ENCODE data around the gene CELA2A. TPM values are rescaled to one million over a fixed set of nuclear protein-coding genes. Genes with fewer than 3 reads are reported as not detected.
A peak's percentile ranks its signal among the peaks of the same experiment; 100 is the strongest.

CELA2A gene
- total and polyA plus RNA-seq, 2 of the 13 experiments (the other 11 are each of a cell fraction or from before 2014, with no cell fraction given): not detected

DNA sequence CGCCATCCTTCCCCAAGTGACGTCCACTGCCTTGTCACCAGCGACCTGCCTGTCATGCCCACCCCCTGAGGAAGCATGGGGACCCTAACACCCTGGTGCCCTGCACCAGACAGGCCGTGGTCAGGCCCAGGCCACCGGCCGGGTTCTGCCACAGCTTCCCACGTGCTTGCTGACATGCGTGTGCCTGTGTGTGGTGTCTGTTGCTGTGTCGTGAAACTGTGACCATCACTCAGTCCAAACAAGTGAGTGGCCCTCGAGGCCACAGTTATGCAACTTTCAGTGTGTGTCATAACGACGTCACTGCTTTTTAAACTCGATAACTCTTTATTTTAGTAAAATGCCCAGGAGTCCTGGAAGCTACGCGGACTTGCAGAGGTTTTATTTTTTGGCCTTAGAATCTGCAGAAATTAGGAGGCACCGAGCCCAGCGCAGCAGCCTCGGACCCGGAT, 26.8 kb upstream of the CELA2A start:
- no peak overlapping the region for H3K4me3 ChIP-seq (replicated peaks in 1 of 3; ENCODE audit: insufficient read depth in 1 of 3, low read depth in 2 of 3, low read length in 3 of 3)
- H3K27ac ChIP-seq (ENCODE audit: extremely low read length, insufficient read depth, low read length): no peak overlapping the region
- 87% methylated on average over 16 of the region's 19 CpGs for WGBS (ENCODE audit: low lambda C conversion rate)
- peaks cover 7% of the 10 kb centered on the region; the same call in 1 of the 2 replicates for H3K4me1 ChIP-seq (ENCODE audit: insufficient read depth, low read length)
- no peaks in the 10 kb centered on the region for H3K79me2 ChIP-seq (ENCODE audit: insufficient read depth, low read length)
- no peak overlapping the region for H2AFZ ChIP-seq (ENCODE audit: low read length)
- FAIRE-seq (no peak), DNase-seq (ENCODE audit: low spot score) (no peak), ATAC-seq (no peak)
- H3K27me3 ChIP-seq (ENCODE audit: control insufficient read depth in 1 of 2, insufficient read depth in 2 of 2, low read length in 2 of 2): no peaks in the 10 kb centered on the region
- H4K20me1 ChIP-seq (ENCODE audit: insufficient read depth, low read length): no peaks in the 10 kb centered on the region
- ChIA-PET POLR2A (no interaction called here), CTCF (ENCODE audit: low intra/inter-chr PET ratio, low total read pairs) (interaction anchor here (3.6 kb wide), 1 partner anchor 106 kb away, joined by 47 read pairs; no protein-coding TSS in a partner anchor)
- H3K4me2 ChIP-seq (ENCODE audit: low read depth, low read length): no peak overlapping the region
- intact Hi-C loops (cut with micrococcal nuclease; ENCODE audit: unreplicated experiment): no loop called here
- no peak overlapping the region for H3K9ac ChIP-seq (ENCODE audit: insufficient read depth, low read depth, low read length)
- BruUV-seq (replicated peaks): no TSS peak
- TF ChIP-seq HDAC6 (IDR thresholded peaks at IDR 0.05; ENCODE audit: low read depth, low read length): no peak
- 0 out of 2 replicates have a peak, but pooled peaks have one; percentile 28 for TF ChIP-seq CEBPB (IDR thresholded peaks at IDR 0.05; ENCODE audit: borderline replicate concordance, low read depth, low read length)
- in situ Hi-C loops (cut with HindIII; ENCODE audit: extremely low pct_ligation_motif_present, low pct_unique_long_range_greater_than_20kb): loop anchor here (5.0 kb wide), 1 partner anchor 102 kb away; no protein-coding TSS in a partner anchor
- H3K9me3 ChIP-seq (ENCODE audit: low read length): no peaks in the 10 kb centered on the region
- peaks cover 0 to 2% of the 10 kb centered on the region in 2 experiments; a peak in 2 of 5 replicates for H3K36me3 ChIP-seq (replicated peaks in 1 of 2; ENCODE audit: control insufficient read depth in 1 of 2, insufficient read depth in 2 of 2, low read length in 2 of 2)

DNA sequence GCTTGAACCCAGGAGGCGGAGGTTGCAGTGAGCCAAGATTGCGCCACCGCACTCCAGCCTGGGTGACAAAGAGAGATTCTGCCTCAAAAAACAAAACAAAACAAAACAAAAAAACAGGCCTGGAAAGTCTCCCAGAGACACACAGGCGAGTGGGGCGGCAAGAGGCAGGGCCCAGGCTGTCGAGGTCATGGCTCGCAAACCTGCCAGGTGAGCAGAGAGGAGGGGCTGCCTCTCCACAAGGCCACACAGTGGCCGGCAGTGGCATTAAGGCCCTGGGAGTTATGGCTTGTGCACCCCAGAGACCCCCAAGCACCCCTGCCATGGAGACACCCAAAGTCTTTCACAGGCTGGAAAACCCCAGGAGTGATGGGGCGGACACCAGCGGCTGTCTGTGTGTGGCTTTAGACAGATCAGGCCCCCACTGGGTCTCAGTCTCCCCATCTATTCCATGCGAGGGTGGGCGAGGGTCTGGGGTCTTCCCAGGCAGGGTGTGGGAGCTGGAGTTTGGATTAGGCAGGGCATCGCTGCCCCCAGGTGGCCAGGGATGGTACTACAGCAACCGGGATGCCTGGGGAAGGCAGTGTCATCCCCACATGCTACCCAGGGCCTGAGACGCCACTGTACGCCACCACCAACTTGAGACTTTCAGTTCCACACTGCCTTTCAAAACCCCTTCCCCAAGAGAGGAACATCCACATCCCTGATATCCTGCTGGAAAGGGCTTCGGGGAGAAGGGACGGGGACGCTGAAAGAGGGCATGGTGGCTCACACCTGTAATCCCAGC, 25.6 kb upstream of the CELA2A start:
- no peak overlapping the region for H2AFZ ChIP-seq (ENCODE audit: low read length)
- FAIRE-seq: peak; percentile 72
- ChIA-PET POLR2A (no interaction called here), CTCF (ENCODE audit: low intra/inter-chr PET ratio, low total read pairs) (interaction anchor here (0.7 to 3.6 kb wide), 4 partner anchors 10 to 109 kb away, joined by 3 to 47 read pairs (median 4); no protein-coding TSS in a partner anchor)
- H3K27ac ChIP-seq (ENCODE audit: extremely low read length, insufficient read depth, low read length): no peak overlapping the region
- peak; percentile 75 for ATAC-seq
- no peak overlapping the region for H3K4me2 ChIP-seq (ENCODE audit: low read depth, low read length)
- DNase-seq (ENCODE audit: low spot score): no peak
- H3K4me1 ChIP-seq (ENCODE audit: insufficient read depth, low read length): peaks cover 9% of the 10 kb centered on the region; the same call in 1 of the 2 replicates
- H3K4me3 ChIP-seq (replicated peaks in 1 of 3; ENCODE audit: insufficient read depth in 1 of 3, low read depth in 2 of 3, low read length in 3 of 3): no peak overlapping the region
- no peaks in the 10 kb centered on the region for H3K27me3 ChIP-seq (ENCODE audit: control insufficient read depth in 1 of 2, insufficient read depth in 2 of 2, low read length in 2 of 2)
- no TSS peak for BruUV-seq (replicated peaks)
- in situ Hi-C loops (cut with HindIII; ENCODE audit: extremely low pct_ligation_motif_present, low pct_unique_long_range_greater_than_20kb) (no loop called here), intact Hi-C loops (cut with micrococcal nuclease; ENCODE audit: unreplicated experiment) (loop anchor here (1.0 kb wide), 1 partner anchor 108 kb away; no protein-coding TSS in a partner anchor)
- H3K36me3 ChIP-seq (replicated peaks in 1 of 2; ENCODE audit: control insufficient read depth in 1 of 2, insufficient read depth in 2 of 2, low read length in 2 of 2): peaks cover 0 to 2% of the 10 kb centered on the region in 2 experiments; a peak in 2 of 5 replicates
- H3K79me2 ChIP-seq (ENCODE audit: insufficient read depth, low read length): no peaks in the 10 kb centered on the region
- no peak overlapping the region for H3K9ac ChIP-seq (ENCODE audit: insufficient read depth, low read depth, low read length)
- WGBS (ENCODE audit: low lambda C conversion rate): 65% methylated on average over 13 of the region's 19 CpGs
- no peaks in the 10 kb centered on the region for H4K20me1 ChIP-seq (ENCODE audit: insufficient read depth, low read length)
- no peaks in the 10 kb centered on the region for H3K9me3 ChIP-seq (ENCODE audit: low read length)
- TF ChIP-seq TEAD3 (CRISPR knock-in tag; optimal IDR thresholded peaks at IDR 0.05; ENCODE audit: borderline replicate concordance) (peak; percentile 38), ZNF761 (CRISPR knock-in tag; conservative IDR thresholded peaks at IDR 0.05) (no peak), STAG1 (CRISPR knock-in tag; IDR thresholded peaks at IDR 0.05) (peak; percentile 97), SMC3 (IDR thresholded peaks at IDR 0.05; ENCODE audit: low read length) (peak; percentile 62), XRCC5 (optimal IDR thresholded peaks at IDR 0.05; ENCODE audit: low read length) (peak; percentile 35), ZNF460 (CRISPR knock-in tag; IDR thresholded peaks at IDR 0.05; ENCODE audit: borderline replicate concordance) (peak; percentile 37; the same call in 1 of the 2 replicates)
- TF ChIP-seq, protein P1, sequence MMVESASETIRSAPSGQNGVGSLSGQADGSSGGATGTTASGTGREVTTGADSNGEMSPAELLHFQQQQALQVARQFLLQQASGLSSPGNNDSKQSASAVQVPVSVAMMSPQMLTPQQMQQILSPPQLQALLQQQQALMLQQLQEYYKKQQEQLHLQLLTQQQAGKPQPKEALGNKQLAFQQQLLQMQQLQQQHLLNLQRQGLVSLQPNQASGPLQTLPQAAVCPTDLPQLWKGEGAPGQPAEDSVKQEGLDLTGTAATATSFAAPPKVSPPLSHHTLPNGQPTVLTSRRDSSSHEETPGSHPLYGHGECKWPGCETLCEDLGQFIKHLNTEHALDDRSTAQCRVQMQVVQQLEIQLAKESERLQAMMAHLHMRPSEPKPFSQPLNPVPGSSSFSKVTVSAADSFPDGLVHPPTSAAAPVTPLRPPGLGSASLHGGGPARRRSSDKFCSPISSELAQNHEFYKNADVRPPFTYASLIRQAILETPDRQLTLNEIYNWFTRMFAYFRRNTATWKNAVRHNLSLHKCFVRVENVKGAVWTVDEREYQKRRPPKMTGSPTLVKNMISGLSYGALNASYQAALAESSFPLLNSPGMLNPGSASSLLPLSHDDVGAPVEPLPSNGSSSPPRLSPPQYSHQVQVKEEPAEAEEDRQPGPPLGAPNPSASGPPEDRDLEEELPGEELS (CRISPR knock-in tag; IDR thresholded peaks at IDR 0.05): 0 out of 2 replicates have a peak, but pooled peaks have one; percentile 27
- TF ChIP-seq, protein P2, sequence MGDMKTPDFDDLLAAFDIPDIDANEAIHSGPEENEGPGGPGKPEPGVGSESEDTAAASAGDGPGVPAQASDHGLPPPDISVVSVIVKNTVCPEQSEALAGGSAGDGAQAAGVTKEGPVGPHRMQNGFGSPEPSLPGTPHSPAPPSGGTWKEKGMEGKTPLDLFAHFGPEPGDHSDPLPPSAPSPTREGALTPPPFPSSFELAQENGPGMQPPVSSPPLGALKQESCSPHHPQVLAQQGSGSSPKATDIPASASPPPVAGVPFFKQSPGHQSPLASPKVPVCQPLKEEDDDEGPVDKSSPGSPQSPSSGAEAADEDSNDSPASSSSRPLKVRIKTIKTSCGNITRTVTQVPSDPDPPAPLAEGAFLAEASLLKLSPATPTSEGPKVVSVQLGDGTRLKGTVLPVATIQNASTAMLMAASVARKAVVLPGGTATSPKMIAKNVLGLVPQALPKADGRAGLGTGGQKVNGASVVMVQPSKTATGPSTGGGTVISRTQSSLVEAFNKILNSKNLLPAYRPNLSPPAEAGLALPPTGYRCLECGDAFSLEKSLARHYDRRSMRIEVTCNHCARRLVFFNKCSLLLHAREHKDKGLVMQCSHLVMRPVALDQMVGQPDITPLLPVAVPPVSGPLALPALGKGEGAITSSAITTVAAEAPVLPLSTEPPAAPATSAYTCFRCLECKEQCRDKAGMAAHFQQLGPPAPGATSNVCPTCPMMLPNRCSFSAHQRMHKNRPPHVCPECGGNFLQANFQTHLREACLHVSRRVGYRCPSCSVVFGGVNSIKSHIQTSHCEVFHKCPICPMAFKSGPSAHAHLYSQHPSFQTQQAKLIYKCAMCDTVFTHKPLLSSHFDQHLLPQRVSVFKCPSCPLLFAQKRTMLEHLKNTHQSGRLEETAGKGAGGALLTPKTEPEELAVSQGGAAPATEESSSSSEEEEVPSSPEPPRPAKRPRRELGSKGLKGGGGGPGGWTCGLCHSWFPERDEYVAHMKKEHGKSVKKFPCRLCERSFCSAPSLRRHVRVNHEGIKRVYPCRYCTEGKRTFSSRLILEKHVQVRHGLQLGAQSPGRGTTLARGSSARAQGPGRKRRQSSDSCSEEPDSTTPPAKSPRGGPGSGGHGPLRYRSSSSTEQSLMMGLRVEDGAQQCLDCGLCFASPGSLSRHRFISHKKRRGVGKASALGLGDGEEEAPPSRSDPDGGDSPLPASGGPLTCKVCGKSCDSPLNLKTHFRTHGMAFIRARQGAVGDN (CRISPR knock-in tag; IDR thresholded peaks at IDR 0.05): peak; percentile 56

Measured in HepG2 (cell line).